HEK293 (cell line): ENCODE measurements around the gene CRIM1.

Experiments
- CTCF ChIA-PET: fragments of 350-600 bp; formaldehyde crosslinking; extraction: SDS; loops from one replicate; lab custom pipeline; 2021; ENCODE audit warnings: antibody characterized with exemption; lab: Yijun Ruan, JAX
- POLR2A ChIA-PET: fragments of 300-600 bp; formaldehyde crosslinking; extraction: SDS; loops from one replicate; lab custom pipeline; 2020; ENCODE audit warnings: antibody characterized with exemption, inconsistent platforms; lab: Yijun Ruan, JAX
- H3K27ac ChIP-seq: fragments of 200-500 bp; sonication (Bioruptor generic); 2 replicates; pipeline ENCODE4 v1.5.1; 2014; ENCODE audit warnings: low read depth, low read length, control low read depth, inconsistent platforms; ENCODE audit errors: extremely low read depth
- H3K36me3 ChIP-seq, 2 experiments: fragments of 200-500 bp in 1 of 2; sonication (Bioruptor generic) in 1 of 2; 1 replicate in 1 of 2; 2 replicates in 1 of 2; pipeline ENCODE4 v1.5.1; 2014 to 2017; ENCODE audit warnings: inconsistent platforms in 2 of 2, low read length in 2 of 2; ENCODE audit not compliant: control insufficient read depth in 2 of 2, insufficient read depth in 1 of 2
- H3K4me1 ChIP-seq: fragments of 200-500 bp; sonication (Bioruptor generic); 2 replicates; pipeline ENCODE4 v1.5.1; 2014; ENCODE audit warnings: mild to moderate bottlenecking, low read length, inconsistent platforms; ENCODE audit not compliant: control insufficient read depth, insufficient read depth
- H3K4me3 ChIP-seq: 2 replicates; pipeline ENCODE4 v1.5.1; 2011; ENCODE audit warnings: low read depth, mild to moderate bottlenecking, control low read depth, low read length, moderate library complexity
- H3K9me3 ChIP-seq: fragments of 200-500 bp; sonication (Bioruptor generic); 2 replicates; pipeline ENCODE4 v1.5.1; 2014; ENCODE audit warnings: low read depth, low read length, inconsistent platforms; ENCODE audit not compliant: control insufficient read depth, insufficient read depth
- FEZF1 ChIP-seq: fragments of 450-650 bp; formaldehyde crosslinking; IDR thresholded peaks from 2 replicates; pipeline ENCODE4 v1.5.1; 2016; ENCODE audit warnings: missing biosample characterization, missing genetic modification characterization
- HOXC10 ChIP-seq: sonication (generic); formaldehyde crosslinking; IDR thresholded peaks from 2 replicates; pipeline ENCODE4 v1.8.1; 2023; ENCODE audit warnings: mild to moderate bottlenecking, missing genetic modification reagents
- IKZF3 ChIP-seq: fragments of 450-650 bp; IDR thresholded peaks from 2 replicates; pipeline ENCODE4 v1.5.0; 2018; ENCODE audit warnings: missing biosample characterization, mild to moderate bottlenecking, missing genetic modification characterization, moderate library complexity
- SP3 ChIP-seq: fragments of 450-650 bp; formaldehyde crosslinking; IDR thresholded peaks from 2 replicates; pipeline ENCODE4 v1.5.1; 2016; ENCODE audit warnings: missing biosample characterization, missing genetic modification characterization
- TCF7L2 ChIP-seq: IDR thresholded peaks from 2 replicates; pipeline ENCODE4 v1.6.1; 2011; ENCODE audit warnings: low read depth, mild to moderate bottlenecking, inconsistent platforms, low read length, moderate library complexity, borderline replicate concordance
- TRIM28 ChIP-seq: IDR thresholded peaks from 2 replicates; pipeline ENCODE4 v1.6.1; 2011; ENCODE audit warnings: low read length, control low read depth, borderline replicate concordance
- ZBTB20 ChIP-seq: fragments of 450-650 bp; formaldehyde crosslinking; IDR thresholded peaks from 2 replicates; pipeline ENCODE4 v1.5.1; 2016; ENCODE audit warnings: missing biosample characterization, missing genetic modification characterization
- ZBTB21 ChIP-seq: fragments of 450-650 bp; formaldehyde crosslinking; IDR thresholded peaks from 2 replicates; pipeline ENCODE4 v1.5.1; 2017; ENCODE audit warnings: missing biosample characterization, missing genetic modification characterization
- ZBTB48 ChIP-seq: fragments of 450-650 bp; formaldehyde crosslinking; IDR thresholded peaks from 2 replicates; pipeline ENCODE4 v1.5.1; 2016; ENCODE audit warnings: missing biosample characterization, missing genetic modification characterization
- ZBTB8A ChIP-seq: fragments of 450-650 bp; formaldehyde crosslinking; IDR thresholded peaks from 2 replicates; pipeline ENCODE4 v1.5.1; 2016; ENCODE audit warnings: missing biosample characterization, missing genetic modification characterization
- ZNF48 ChIP-seq: fragments of 450-650 bp; formaldehyde crosslinking; IDR thresholded peaks from 2 replicates; pipeline ENCODE4 v1.5.1; 2016; ENCODE audit warnings: missing biosample characterization, missing genetic modification characterization
- ZNF529 ChIP-seq: fragments of 450-650 bp; formaldehyde crosslinking; IDR thresholded peaks from 2 replicates; pipeline ENCODE4 v1.5.1; 2017; ENCODE audit warnings: missing genetic modification characterization, missing biosample characterization; ENCODE audit not compliant: insufficient replicate concordance
- ZNF549 ChIP-seq: fragments of 450-650 bp; IDR thresholded peaks from 2 replicates; pipeline ENCODE4 v1.5.1; 2018; ENCODE audit warnings: missing biosample characterization, missing genetic modification characterization, mild to moderate bottlenecking, inconsistent platforms, moderate library complexity
- ZNF664 ChIP-seq: fragments of 450-650 bp; formaldehyde crosslinking; IDR thresholded peaks from 2 replicates; pipeline ENCODE4 v1.5.1; 2016; ENCODE audit warnings: missing biosample characterization, missing genetic modification characterization
- ZNF677 ChIP-seq: fragments of 450-650 bp; IDR thresholded peaks from 2 replicates; pipeline ENCODE4 v1.5.0; 2018; ENCODE audit warnings: missing biosample characterization, mild to moderate bottlenecking, missing genetic modification characterization, moderate library complexity
- TF ChIP-seq, protein P1 (sequence below): fragments of 450-650 bp; formaldehyde crosslinking; IDR thresholded peaks from 2 replicates; pipeline ENCODE4 v1.5.1; 2016; ENCODE audit warnings: missing biosample characterization, missing genetic modification characterization, borderline replicate concordance
- TF ChIP-seq, protein P2 (sequence below): fragments of 450-650 bp; formaldehyde crosslinking; IDR thresholded peaks from 2 replicates; pipeline ENCODE4 v1.5.1; 2016; ENCODE audit warnings: missing biosample characterization, missing genetic modification characterization
- TF ChIP-seq, protein P3 (sequence below): fragments of 450-650 bp; formaldehyde crosslinking; IDR thresholded peaks from 2 replicates; pipeline ENCODE4 v1.5.1; 2017; ENCODE audit warnings: missing biosample characterization, missing genetic modification characterization
- TF ChIP-seq, protein P4 (sequence below): fragments of 450-650 bp; IDR thresholded peaks from 2 replicates; pipeline ENCODE4 v1.5.1; 2018; ENCODE audit warnings: missing biosample characterization, missing genetic modification characterization
- TF ChIP-seq, protein P5 (sequence below): fragments of 450-650 bp; formaldehyde crosslinking; IDR thresholded peaks from 2 replicates; pipeline ENCODE4 v1.5.1; 2016; ENCODE audit warnings: missing biosample characterization, missing genetic modification characterization

CRIM1 gene

DNA sequence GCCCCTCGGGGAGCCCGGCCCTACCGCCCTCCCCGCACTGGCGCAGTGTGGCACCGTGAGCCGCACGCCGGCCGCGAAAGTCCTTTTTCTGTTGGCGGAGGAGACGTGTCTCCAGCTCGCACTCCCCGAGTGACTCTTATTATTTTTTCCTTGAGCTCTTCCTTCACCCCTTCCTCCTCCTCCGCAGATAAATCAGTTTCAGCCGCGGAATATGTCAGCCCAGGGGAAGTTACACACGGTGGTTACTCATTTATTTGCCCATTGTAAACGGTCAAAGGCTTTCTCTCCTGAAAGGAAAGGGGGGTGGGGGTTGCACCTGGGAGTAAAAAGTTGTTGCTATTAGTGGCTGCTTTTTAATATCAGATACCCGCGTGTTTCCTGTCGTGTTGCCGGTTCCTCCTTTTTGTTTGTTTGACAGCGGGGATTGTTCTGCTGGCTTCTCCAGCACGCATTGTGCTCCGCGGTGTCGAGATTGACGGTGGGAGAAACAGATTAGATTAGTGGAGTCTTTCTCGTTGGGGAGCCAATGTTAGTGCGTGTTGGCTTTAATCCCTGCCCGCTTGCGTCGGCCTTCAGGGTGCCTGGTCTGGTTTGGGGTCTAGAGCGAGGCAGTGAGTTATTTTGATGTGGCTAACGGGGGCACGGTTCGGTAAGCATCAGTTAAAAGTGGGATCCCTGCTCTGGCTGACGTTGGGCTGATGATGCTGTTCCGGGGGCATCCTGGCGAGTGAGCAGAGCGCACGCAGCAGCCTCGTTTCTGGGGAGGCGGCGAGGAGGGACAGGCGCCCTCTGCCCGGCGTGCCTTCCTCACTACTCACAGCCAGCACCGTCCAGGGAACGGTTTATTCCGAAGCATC lies 1.6 kb downstream of the CRIM1 start (continued):
- no peak for TF ChIP-seq ZNF664
- 0 out of 2 replicates have a peak, but pooled peaks have one; percentile 26 for TF ChIP-seq ZBTB48 (tag by site-specific recombination)
- TF ChIP-seq ZNF677 (tag by site-specific recombination) = no peak

DNA sequence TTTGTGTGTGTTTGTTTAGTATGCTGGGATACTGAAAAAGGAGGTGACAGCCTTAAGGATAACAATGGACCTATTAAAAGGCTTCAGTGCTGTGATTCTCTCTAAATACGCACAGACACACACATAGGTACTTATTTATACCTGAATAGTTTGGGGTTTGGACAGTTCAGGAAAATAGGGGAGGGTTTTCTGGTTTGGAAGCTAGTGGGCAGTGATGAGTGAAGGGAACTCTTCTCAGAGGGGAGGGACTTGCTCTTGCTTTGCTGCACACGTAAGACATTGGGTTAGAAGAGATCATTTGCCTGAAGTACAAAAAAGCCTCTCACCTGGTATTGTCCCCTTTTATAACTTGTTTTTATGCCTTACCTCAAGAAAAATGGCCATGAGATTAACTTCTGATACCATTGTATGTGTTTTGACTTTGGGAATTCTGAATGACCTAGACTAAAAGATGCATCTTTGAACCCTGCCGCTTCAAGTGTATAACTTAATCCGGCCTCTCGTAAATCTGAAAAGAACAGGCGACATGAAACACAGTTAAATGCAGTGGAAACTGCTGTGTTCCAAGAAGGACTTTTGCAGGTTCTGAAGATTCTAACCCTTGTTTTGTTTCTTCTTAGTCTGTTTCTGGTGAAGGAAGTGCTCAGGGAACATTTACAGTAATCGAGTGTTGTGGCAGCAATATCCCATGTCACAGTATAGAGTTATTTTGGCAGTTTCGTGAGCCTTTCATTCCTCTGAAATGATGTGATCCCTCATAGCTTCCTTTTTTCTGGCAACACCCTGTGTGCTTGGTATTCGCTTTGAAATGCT lies 2.5 kb downstream of the CRIM1 start:
- H3K27ac ChIP-seq = peak overlapping the region; percentile 93; the same call in 1 of the 2 replicates
- peak overlapping the region; percentile 95 for H3K4me3 ChIP-seq
- ChIA-PET CTCF (interaction anchor here (0.7 to 2.6 kb wide), 12 partner anchors 9 to 166 kb away, joined by 3 to 8 read pairs (median 4); no protein-coding TSS in a partner anchor), POLR2A (interaction anchor here (0.7 to 1.6 kb wide), 4 partner anchors 11 to 163 kb away, joined by 3 read pairs; no protein-coding TSS in a partner anchor)
- H3K4me1 ChIP-seq = peaks cover 20% of the 10 kb centered on the region
- no peaks in the 10 kb centered on the region for H3K9me3 ChIP-seq
- H3K36me3 ChIP-seq = no peaks in the 10 kb centered on the region
- TF ChIP-seq SP3 (0 out of 2 replicates have a peak, but pooled peaks have one; percentile 30), IKZF3 (tag by site-specific recombination) (peak; percentile 42; the same call in 1 of the 2 replicates), ZNF529 (tag by site-specific recombination) (no peak), ZBTB8A (no peak; the same call in 1 of the 2 replicates), ZBTB21 (tag by site-specific recombination) (no peak), ZNF48 (no peak), ZNF549 (tag by site-specific recombination) (no peak), ZBTB48 (tag by site-specific recombination) (0 out of 2 replicates have a peak, but pooled peaks have one; percentile 5), TCF7L2 (peak; percentile 80; the same call in 1 of the 2 replicates), TRIM28 (0 out of 2 replicates have a peak, but pooled peaks have one; percentile 31), ZBTB20 (tag by site-specific recombination) (peak; percentile 54), HOXC10 (CRISPR knock-in tag) (no peak), FEZF1 (tag by site-specific recombination) (peak; percentile 33; the same call in 1 of the 2 replicates)
- TF ChIP-seq, protein P1, sequence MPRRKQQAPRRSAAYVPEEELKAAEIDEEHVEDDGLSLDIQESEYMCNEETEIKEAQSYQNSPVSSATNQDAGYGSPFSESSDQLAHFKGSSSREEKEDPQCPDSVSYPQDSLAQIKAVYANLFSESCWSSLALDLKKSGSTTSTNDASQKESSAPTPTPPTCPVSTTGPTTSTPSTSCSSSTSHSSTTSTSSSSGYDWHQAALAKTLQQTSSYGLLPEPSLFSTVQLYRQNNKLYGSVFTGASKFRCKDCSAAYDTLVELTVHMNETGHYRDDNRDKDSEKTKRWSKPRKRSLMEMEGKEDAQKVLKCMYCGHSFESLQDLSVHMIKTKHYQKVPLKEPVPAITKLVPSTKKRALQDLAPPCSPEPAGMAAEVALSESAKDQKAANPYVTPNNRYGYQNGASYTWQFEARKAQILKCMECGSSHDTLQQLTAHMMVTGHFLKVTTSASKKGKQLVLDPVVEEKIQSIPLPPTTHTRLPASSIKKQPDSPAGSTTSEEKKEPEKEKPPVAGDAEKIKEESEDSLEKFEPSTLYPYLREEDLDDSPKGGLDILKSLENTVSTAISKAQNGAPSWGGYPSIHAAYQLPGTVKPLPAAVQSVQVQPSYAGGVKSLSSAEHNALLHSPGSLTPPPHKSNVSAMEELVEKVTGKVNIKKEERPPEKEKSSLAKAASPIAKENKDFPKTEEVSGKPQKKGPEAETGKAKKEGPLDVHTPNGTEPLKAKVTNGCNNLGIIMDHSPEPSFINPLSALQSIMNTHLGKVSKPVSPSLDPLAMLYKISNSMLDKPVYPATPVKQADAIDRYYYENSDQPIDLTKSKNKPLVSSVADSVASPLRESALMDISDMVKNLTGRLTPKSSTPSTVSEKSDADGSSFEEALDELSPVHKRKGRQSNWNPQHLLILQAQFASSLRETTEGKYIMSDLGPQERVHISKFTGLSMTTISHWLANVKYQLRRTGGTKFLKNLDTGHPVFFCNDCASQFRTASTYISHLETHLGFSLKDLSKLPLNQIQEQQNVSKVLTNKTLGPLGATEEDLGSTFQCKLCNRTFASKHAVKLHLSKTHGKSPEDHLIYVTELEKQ (tag by site-specific recombination) = no peak
- TF ChIP-seq, protein P2, sequence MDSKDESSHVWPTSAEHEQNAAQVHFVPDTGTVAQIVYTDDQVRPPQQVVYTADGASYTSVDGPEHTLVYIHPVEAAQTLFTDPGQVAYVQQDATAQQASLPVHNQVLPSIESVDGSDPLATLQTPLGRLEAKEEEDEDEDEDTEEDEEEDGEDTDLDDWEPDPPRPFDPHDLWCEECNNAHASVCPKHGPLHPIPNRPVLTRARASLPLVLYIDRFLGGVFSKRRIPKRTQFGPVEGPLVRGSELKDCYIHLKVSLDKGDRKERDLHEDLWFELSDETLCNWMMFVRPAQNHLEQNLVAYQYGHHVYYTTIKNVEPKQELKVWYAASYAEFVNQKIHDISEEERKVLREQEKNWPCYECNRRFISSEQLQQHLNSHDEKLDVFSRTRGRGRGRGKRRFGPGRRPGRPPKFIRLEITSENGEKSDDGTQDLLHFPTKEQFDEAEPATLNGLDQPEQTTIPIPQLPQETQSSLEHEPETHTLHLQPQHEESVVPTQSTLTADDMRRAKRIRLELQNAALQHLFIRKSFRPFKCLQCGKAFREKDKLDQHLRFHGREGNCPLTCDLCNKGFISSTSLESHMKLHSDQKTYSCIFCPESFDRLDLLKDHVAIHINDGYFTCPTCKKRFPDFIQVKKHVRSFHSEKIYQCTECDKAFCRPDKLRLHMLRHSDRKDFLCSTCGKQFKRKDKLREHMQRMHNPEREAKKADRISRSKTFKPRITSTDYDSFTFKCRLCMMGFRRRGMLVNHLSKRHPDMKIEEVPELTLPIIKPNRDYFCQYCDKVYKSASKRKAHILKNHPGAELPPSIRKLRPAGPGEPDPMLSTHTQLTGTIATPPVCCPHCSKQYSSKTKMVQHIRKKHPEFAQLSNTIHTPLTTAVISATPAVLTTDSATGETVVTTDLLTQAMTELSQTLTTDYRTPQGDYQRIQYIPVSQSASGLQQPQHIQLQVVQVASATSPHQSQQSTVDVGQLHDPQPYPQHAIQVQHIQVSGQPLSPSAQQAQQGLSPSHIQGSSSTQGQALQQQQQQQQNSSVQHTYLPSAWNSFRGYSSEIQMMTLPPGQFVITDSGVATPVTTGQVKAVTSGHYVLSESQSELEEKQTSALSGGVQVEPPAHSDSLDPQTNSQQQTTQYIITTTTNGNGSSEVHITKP (tag by site-specific recombination) = peak; percentile 73
- TF ChIP-seq, protein P3, sequence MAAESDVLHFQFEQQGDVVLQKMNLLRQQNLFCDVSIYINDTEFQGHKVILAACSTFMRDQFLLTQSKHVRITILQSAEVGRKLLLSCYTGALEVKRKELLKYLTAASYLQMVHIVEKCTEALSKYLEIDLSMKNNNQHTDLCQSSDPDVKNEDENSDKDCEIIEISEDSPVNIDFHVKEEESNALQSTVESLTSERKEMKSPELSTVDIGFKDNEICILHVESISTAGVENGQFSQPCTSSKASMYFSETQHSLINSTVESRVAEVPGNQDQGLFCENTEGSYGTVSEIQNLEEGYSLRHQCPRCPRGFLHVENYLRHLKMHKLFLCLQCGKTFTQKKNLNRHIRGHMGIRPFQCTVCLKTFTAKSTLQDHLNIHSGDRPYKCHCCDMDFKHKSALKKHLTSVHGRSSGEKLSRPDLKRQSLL (tag by site-specific recombination) = no peak
- TF ChIP-seq, protein P4, sequence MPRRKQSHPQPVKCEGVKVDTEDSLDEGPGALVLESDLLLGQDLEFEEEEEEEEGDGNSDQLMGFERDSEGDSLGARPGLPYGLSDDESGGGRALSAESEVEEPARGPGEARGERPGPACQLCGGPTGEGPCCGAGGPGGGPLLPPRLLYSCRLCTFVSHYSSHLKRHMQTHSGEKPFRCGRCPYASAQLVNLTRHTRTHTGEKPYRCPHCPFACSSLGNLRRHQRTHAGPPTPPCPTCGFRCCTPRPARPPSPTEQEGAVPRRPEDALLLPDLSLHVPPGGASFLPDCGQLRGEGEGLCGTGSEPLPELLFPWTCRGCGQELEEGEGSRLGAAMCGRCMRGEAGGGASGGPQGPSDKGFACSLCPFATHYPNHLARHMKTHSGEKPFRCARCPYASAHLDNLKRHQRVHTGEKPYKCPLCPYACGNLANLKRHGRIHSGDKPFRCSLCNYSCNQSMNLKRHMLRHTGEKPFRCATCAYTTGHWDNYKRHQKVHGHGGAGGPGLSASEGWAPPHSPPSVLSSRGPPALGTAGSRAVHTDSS (tag by site-specific recombination) = no peak
- TF ChIP-seq, protein P5, sequence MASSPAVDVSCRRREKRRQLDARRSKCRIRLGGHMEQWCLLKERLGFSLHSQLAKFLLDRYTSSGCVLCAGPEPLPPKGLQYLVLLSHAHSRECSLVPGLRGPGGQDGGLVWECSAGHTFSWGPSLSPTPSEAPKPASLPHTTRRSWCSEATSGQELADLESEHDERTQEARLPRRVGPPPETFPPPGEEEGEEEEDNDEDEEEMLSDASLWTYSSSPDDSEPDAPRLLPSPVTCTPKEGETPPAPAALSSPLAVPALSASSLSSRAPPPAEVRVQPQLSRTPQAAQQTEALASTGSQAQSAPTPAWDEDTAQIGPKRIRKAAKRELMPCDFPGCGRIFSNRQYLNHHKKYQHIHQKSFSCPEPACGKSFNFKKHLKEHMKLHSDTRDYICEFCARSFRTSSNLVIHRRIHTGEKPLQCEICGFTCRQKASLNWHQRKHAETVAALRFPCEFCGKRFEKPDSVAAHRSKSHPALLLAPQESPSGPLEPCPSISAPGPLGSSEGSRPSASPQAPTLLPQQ (tag by site-specific recombination) = 0 out of 2 replicates have a peak, but pooled peaks have one; percentile 12
